Stimulated activated CD4-positive, alpha-beta T cell treated with anti-CD3 and anti-CD28 coated beads, Interleukin-1b, Interleukin-23, amount 100 ng/mL, for 4 hours (primary cell): Measurements from ENCODE around the gene PSG1.
"Not testable (repeated sequence)": the region's sequence is repeated elsewhere in the genome, so short reads cannot be mapped to it uniquely, and the experiment has no call there.

ENCODE experiments used
- DNase-seq, 2 donors: peaks; one replicate each; pipeline ENCODE4 v3.0.0-alpha.2; 2020; ENCODE audit warnings: low read depth in 2 of 2

The PSG1 gene

DNA sequence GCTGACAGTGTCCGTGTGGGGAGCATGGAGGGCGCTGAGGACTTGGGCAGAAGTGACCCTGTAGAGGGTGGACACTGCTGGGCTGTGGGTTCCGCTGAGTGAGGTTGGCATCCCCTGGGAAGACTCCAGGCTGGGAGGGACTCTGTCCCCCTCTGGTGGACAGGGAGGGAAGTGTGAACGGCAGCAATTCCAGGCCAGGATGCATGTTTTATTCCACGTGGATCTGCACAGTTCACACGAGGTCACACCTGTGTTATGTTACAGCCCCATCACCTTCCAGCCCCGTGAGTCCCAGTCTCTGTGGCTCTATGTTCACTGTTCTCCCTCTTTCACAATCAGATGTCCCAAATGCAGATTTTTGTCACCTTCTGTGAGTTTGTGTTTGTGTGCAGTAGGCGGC is 1.8 kb upstream of the PSG1 start:
- not testable (repeated sequence) for DNase-seq

DNA sequence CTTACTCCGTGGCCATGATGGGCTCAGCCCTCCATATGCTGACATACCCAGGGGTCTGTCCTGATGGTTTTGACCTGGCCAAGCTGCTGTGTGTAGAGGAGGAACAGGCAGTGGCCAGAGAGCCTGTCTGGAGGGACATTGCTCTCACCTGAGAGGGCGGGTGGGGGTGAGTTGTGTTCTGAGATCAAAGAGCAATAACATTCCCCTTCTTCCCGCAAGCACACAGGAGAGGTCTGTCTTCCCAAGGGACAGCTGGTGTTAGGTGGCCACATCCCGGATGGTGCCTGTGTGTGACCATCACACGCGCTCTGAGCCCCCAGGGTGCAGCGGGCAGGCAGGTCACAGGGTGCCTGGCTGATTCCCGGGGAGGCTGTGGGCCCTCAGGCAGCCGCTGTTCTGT is 1.1 kb upstream of the PSG1 start:
- DNase-seq, result not testable (repeated sequence)

GRCh38 chr19:42876596-42876995 is 2.9 kb downstream of the PSG1 start:
- DNase-seq, result not testable (repeated sequence)

GRCh38 chr19:42875881-42876280 is 3.6 kb downstream of the PSG1 start:
- DNase-seq, result not testable (repeated sequence)

GRCh38 chr19:42874901-42875813 is 4.4 kb downstream of the PSG1 start:
- not testable (repeated sequence) for DNase-seq

DNA sequence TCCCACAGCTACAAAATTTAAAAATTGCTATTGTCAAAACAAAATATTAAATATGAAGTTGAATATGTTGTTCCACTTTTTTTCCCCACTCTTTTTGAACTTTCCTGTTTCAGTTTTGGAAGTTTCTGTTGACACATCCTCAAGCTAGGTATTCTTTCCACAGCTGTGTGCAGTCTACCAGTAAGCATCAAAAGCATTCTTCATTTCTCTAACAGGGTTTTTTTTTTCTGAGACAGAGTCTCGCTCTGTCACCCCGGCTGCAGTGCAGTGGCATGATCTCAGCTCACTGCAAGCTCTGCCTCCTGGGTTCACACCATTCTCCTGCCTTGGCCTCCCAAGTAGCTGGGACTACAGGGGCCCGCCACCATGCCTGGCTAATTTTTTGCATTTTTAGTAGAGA is 5.4 kb downstream of the PSG1 start:
- DNase-seq, result not testable (repeated sequence)

- DNase-seq, result no peak
Measured at GRCh38 chr19:42872608-42873007, 6.9 kb downstream of the PSG1 start.

DNA sequence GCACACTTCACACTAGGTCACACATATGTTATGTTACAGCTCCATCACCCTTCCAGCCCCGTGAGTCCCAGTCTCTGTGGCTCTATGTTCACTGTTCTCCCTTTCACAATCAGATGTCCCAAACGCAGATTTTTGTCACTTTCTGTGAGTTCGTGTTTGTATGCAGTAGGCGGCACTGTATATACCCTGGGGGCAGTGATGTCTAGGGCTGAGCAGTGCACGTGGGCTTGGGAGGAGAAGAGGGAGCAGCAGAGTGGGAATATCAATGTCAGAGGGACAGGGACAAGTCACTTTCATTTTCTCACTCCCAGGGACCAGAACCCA is 22.0 kb downstream of the PSG1 start:
- DNase-seq, result no peak

- not testable (repeated sequence) for DNase-seq
Measured at GRCh38 chr19:42856866-42857543, 22.5 kb downstream of the PSG1 start.

DNA sequence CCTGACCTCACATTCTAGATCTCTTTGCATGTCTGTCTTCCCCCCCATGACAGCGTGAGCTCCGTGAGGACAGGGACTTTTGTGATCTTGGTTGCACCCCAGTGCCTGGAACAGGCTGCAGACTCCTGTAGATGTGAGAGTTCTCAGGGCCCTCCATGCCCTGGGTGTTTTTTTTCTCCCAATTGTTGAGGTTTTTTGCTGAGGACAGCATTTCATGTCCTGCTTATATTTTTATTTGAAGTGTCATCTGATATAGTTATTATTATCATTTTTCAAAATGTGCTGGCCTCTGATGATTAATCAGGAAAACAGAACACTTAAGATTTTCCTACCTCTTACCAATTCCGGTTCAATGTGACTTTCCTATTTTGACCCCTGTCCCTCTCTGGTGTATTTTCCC is 24.8 kb downstream of the PSG1 start:
- DNase-seq, result not testable (repeated sequence)

DNA sequence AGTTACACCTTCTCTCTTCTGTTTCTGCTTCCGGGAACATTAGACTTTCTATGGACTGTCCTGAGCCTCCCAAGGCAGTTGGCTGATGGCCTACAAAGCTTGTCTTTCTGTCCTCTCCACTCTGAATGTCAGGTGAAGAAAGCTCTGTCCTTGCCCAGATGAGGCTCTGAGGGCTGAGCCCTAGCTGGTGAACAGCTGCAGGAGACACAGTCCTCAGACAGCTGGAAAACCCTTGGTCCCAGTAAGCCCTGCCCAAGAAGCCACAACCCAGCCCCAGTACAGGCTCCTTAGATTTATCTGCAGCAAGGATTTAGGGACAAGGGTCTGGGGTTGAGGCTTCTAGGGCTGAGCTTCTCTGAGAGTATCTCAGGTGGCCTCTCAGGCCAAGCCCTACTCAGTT is 26.3 kb downstream of the PSG1 start:
- not testable (repeated sequence) for DNase-seq

DNA sequence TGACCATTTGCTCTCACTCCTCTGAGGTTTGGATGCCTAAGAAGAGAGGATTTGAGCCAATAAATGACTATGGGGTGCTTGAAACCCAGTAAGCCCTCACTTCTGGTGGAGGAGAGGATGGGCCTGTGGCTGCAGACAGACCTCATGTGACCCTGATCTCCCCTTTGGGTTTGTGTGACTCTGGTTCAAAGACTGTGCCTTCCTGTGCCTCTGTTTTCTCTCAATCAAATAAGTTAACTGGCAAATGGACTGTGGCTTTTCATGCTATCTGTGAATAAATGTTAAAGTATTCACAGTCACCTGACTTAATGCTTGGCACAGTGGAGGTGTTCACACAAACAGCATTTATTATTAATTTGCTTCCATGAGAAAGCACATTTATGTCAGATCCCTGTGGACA is 26.7 kb downstream of the PSG1 start:
- not testable (repeated sequence) for DNase-seq

GRCh38 chr19:42851718-42852280 is 27.7 kb downstream of the PSG1 start:
- DNase-seq, result not testable (repeated sequence)

GRCh38 chr19:42850981-42851717 is 28.4 kb downstream of the PSG1 start:
- no peak for DNase-seq

DNA sequence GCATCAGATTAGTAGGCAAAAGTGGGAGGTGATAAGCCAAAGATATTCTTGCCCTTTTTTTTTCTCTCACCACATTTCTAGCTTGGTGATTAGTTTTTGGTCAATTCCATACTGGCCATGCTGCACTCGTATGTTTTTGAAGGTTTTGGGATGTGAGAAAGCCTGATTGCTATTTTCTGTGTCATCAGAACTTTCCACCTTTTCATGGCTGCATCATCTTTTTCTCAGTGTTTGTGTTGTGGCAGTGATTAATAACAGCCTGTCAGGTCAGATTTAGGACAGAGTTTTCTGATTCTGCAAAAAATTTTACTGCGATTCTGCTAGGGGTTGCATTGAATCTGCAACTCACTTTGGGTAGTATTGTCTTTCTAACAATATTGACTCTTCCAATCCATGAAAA is 32.9 kb downstream of the PSG1 start:
- DNase-seq, result no peak

DNA sequence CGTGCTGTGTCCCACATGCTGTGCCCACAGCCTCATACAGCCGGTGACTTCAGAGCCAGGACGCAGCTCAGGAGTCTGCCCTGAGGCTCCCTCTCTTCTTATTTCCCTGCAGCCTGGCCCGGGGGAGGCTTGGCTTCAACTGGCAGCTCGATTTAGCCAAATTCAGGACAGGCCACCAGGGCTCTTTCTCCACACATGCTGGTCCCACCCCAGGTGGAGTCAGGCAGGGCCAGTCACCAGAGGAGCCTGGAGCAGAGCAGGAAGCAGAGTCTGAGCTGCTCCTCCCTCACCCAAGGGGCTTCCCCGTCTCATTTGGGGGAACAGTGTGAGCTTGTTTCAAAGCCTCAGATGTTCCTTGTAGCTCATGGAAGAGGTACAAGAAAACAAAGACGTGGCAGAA is 35.9 kb downstream of the PSG1 start:
- DNase-seq, result not testable (repeated sequence)

DNA sequence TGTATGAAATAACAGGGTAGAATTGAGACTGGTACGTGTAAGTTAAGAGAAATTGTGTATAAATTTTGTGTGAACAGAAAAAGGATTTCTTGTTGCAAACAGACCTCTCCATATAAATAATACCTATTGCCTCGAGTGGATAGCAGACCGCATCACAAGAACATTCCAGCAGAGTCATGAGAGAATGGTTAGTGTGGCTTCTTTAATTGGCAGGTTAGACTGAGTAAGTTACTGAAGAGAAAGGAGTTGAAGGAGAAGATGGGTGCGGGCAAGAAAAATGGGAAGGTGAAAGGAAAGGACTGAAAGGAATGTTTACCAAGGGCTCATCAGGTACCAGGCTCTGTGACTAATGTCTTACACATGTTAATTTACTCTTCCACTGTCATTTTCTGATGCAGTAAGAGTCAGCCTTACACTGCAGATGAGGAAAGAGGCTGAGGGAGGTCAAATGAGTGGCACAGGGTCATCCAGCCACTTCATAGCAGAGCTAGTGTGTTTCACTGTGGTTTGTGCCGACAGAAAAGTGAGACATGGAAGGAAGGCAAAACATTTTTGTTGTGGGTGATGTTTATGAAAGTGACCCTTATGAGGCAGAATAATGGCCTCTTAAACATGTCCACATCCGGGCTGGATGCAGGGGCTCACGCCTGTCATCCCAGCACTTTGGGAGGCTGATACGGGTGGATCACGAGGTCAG is 46.6 kb downstream of the PSG1 start:
- not testable (repeated sequence) for DNase-seq

- DNase-seq, result not testable (repeated sequence)
Measured at GRCh38 chr19:42832023-42832680, 47.4 kb downstream of the PSG1 start.

DNA sequence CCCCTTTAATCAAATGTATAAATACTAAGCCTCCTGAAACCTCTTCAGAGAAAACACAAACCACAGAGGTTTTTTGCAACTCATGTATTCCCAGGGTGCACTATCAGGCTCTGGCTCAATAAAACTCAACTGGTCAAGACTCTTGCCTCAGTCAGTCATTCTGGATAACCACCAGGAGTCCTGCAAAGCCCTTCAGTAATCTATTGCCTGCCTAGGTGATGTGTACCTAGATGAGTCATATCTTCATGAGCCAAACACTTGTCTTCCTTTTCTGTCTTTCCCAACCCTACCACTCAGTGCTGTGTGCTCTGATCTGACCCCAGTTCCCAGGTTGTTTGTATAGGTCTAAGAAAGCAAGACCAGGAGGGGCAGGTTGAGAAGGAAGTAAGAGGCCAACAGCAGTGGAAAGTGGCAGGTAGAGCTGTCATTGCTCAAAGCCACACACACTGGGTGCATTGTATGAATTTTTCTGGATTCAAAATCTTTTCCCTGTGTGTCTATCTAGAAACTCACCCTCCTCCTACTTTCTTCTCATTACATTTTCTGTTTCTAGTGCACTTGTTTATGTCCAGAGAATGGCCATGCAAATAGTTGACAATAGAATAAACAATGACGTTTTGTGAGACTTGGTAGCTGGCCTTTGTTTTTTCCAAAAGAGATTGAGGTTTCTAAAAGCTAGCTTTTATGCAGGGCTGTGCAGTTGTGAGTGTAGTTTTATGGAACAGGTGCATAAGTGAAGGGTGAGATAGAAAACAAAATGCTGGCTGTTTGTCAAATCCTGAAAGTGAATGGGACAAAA is 48.1 kb downstream of the PSG1 start:
- DNase-seq, result no peak
